ENCODE measurements around the gene RIC8B. TPM values are rescaled to one million over a fixed set of nuclear protein-coding genes. Genes with fewer than 3 reads are reported as not detected.

RIC8B gene
- total and polyA plus RNA-seq, 8 donors: 14.5 to 28.0 (median 23.1) TPM

DNA sequence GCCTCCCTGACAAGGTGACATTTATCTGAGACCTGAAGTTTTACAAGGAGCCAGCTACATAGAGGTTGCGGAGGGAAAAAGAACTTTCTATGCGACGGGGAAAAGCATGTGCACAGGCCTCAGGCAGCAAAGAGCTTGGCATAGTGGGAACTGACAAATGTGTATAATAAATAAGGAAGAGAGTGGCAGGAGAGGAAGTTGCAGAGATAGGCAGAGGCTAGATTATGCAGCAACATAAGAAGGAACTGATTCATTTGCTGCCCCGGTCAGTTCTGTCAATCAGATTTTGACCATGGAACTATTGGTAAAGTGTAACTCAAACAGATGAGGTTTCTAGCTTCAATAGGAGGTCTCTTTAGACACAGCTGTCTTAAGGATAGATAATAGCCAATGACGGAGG, 33.7 kb upstream of the RIC8B start:
- DNase-seq: no peak
- Histone ChIP-seq H3K4me3 (no peak overlapping the region), H3K4me1 (peaks cover 0 to 2% of the 10 kb centered on the region in 2 donors), H3K9me3 (no peaks in the 10 kb centered on the region), H3K27ac (no peak overlapping the region), H3K36me3 (no peaks in the 10 kb centered on the region), H3K27me3 (peaks cover 0 to 14% of the 10 kb centered on the region in 2 donors)
- TF ChIP-seq, protein P1, sequence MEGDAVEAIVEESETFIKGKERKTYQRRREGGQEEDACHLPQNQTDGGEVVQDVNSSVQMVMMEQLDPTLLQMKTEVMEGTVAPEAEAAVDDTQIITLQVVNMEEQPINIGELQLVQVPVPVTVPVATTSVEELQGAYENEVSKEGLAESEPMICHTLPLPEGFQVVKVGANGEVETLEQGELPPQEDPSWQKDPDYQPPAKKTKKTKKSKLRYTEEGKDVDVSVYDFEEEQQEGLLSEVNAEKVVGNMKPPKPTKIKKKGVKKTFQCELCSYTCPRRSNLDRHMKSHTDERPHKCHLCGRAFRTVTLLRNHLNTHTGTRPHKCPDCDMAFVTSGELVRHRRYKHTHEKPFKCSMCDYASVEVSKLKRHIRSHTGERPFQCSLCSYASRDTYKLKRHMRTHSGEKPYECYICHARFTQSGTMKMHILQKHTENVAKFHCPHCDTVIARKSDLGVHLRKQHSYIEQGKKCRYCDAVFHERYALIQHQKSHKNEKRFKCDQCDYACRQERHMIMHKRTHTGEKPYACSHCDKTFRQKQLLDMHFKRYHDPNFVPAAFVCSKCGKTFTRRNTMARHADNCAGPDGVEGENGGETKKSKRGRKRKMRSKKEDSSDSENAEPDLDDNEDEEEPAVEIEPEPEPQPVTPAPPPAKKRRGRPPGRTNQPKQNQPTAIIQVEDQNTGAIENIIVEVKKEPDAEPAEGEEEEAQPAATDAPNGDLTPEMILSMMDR (IDR thresholded peaks at IDR 0.05): no peak
- intact Hi-C loops (cut with DNase I): no loop called here
- ATAC-seq: peak; percentile 47

- intact Hi-C loops (cut with DNase I): no loop called here
Observed at GRCh38 chr12:106741247-106741646, 33.2 kb upstream of the RIC8B start.

DNA sequence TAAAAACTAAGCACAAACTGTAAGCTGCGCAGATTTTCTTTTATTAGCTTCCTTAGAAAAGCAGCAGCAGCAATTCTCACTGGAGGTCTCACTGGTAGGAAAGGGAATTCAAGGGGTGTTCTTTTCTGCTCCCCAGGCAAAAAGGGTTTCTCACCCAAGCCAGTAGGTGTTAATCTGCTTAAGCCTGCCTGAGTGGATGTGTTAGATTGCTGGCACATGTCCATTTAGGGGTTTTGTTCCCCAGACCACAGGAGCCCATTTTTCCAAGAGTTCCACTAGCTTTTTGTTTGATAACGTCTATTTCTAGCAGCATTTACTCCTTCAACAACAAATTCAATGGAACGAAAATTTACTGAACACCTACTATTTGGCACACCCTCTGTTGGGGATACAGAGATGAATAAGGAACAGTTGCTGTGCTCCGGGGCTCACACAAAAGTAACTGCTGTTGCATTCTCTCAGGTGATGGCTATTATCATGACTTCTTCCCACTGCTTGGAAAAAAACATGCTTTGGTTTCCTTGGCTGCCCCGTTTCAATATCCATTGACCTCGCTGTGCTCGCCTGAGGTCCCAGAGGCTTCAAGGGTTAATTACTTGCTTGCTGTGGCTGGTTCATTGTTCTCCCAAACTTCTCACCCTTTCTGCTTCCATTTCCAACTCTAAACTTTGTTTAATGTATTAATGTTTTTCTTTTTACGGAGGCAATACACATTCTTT, 31.1 kb upstream of the RIC8B start:
- DNase-seq (no peak), ATAC-seq (no peak)
- H3K27ac ChIP-seq: no peak overlapping the region
- no peak overlapping the region for H3K4me3 ChIP-seq
- intact Hi-C loops (cut with DNase I): no loop called here
- TF ChIP-seq, protein P1 (IDR thresholded peaks at IDR 0.05): no peak
- no peaks in the 10 kb centered on the region for H3K36me3 ChIP-seq
- H3K4me1 ChIP-seq: peaks cover 0 to 2% of the 10 kb centered on the region in 2 donors
- no peaks in the 10 kb centered on the region for H3K9me3 ChIP-seq
- H3K27me3 ChIP-seq: peaks cover 0 to 14% of the 10 kb centered on the region in 2 donors

More at GRCh38 chr12:106741247-106741646, 33.2 kb upstream of the RIC8B start:
- H3K36me3 ChIP-seq: no peaks in the 10 kb centered on the region
- H3K27me3 ChIP-seq: peaks cover 0 to 14% of the 10 kb centered on the region in 2 donors
- no peaks in the 10 kb centered on the region for H3K9me3 ChIP-seq
- DNase-seq (no peak), ATAC-seq (no peak)
- TF ChIP-seq, protein P1 (IDR thresholded peaks at IDR 0.05): no peak
- H3K4me1 ChIP-seq: peaks cover 0 to 2% of the 10 kb centered on the region in 2 donors
- H3K4me3 ChIP-seq: no peak overlapping the region
- no peak overlapping the region for H3K27ac ChIP-seq

GRCh38 chr12:106744600-106744999, 29.9 kb upstream of the RIC8B start:
- Histone ChIP-seq H3K4me1 (peaks cover 0 to 2% of the 10 kb centered on the region in 2 donors), H3K36me3 (no peaks in the 10 kb centered on the region), H3K27me3 (peaks cover 0 to 14% of the 10 kb centered on the region in 2 donors), H3K27ac (no peak overlapping the region), H3K9me3 (no peaks in the 10 kb centered on the region), H3K4me3 (no peak overlapping the region)
- no peak for DNase-seq
- TF ChIP-seq, protein P1 (IDR thresholded peaks at IDR 0.05): no peak
- intact Hi-C loops (cut with DNase I): no loop called here
- no peak for ATAC-seq

DNA sequence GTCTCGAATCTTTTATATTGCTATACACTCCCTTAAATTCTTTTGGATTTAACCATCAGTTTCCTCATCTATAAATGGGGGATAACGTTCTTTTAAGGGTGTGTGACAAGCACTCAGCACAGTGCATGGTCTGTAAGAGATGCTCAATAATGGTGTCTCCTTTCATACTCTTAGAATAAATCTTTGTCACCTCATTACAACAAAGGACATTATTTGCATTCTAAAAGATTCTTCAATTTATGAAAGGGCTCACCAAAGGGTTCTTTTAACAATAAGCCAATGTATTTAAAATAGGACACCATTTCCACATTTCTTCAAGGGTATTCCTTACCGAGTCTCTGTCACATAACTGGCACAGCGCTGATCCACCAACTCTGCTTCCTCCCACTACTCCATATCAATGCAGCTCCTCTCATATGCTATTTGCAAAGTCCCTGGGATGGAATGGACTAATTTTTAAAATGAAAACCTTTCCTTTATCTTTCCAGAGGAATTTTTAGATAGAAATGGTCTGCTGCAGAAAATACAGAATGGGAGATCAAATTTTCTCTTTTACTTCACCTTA, 29.2 kb upstream of the RIC8B start:
- no peaks in the 10 kb centered on the region for H3K9me3 ChIP-seq
- H3K36me3 ChIP-seq: no peaks in the 10 kb centered on the region
- H3K4me3 ChIP-seq: no peak overlapping the region
- ATAC-seq: no peak
- no peak for DNase-seq
- TF ChIP-seq, protein P1 (IDR thresholded peaks at IDR 0.05): no peak
- H3K4me1 ChIP-seq: peaks cover 0 to under 1% of the 10 kb centered on the region in 2 donors
- peaks cover 0 to 14% of the 10 kb centered on the region in 2 donors for H3K27me3 ChIP-seq
- intact Hi-C loops (cut with DNase I): no loop called here
- no peak overlapping the region for H3K27ac ChIP-seq
